Neural cell (in vitro differentiated cells): Measurements from ENCODE around the gene SUSD6. TPM values are rescaled to one million over a fixed set of nuclear protein-coding genes. Genes with fewer than 3 reads are reported as not detected.

ENCODE experiments used
- H2AFZ ChIP-seq: fragments of 200-600, 300-800 bp; sonication (generic), shearing (Covaris generic); 2 replicates; pipeline ENCODE4 v1.6.0; 2014; ENCODE audit warnings: low read depth, mild to moderate bottlenecking, antibody characterized with exemption, low read length, moderate library complexity
- H3F3A ChIP-seq: fragments of 200-600 bp; shearing (Covaris generic); 2 replicates; pipeline ENCODE4 v1.6.1; 2016; ENCODE audit warnings: mild to moderate bottlenecking, moderate library complexity, mixed read lengths, antibody characterized with exemption, low read length; ENCODE audit not compliant: insufficient read depth, poor library complexity, severe bottlenecking
- H3K27ac ChIP-seq: fragments of 200-600, 300-800 bp; sonication (generic), shearing (Covaris generic); 2 replicates; pipeline ENCODE4 v1.5.1; 2014; ENCODE audit warnings: mild to moderate bottlenecking, low read length, moderate library complexity
- H3K27me3 ChIP-seq: fragments of 300-800, 200-600 bp; sonication (generic), shearing (Covaris generic); 2 replicates; pipeline ENCODE4 v1.6.0; 2014; ENCODE audit warnings: mild to moderate bottlenecking, low read depth, low read length, moderate library complexity; ENCODE audit not compliant: insufficient read depth
- H3K36me3 ChIP-seq: fragments of 300-800, 200-600 bp; sonication (generic), shearing (Covaris generic); 2 replicates; pipeline ENCODE4 v1.5.1; 2014; ENCODE audit warnings: mild to moderate bottlenecking, antibody characterized with exemption, low read length, moderate library complexity; ENCODE audit not compliant: insufficient read depth
- H3K4me2 ChIP-seq: fragments of 300-800, 200-600 bp; sonication (generic), shearing (Covaris generic); 2 replicates; pipeline ENCODE4 v1.6.0; 2014; ENCODE audit warnings: mild to moderate bottlenecking, low read length
- H3K4me3 ChIP-seq: fragments of 300-800, 200-600 bp; sonication (generic), shearing (Covaris generic); 2 replicates; pipeline ENCODE4 v1.5.1; 2014; ENCODE audit warnings: mild to moderate bottlenecking, low read length, moderate library complexity
- H3K79me2 ChIP-seq: fragments of 200-600 bp; shearing (Covaris generic); replicated peaks from 2 replicates; pipeline ENCODE4 v1.6.0; 2014; ENCODE audit warnings: mild to moderate bottlenecking, low read length, moderate library complexity; ENCODE audit not compliant: insufficient read depth
- H3K9ac ChIP-seq: fragments of 300-800, 200-600 bp; sonication (generic), shearing (Covaris generic); 2 replicates; pipeline ENCODE4 v1.6.1; 2016; ENCODE audit warnings: mild to moderate bottlenecking, low read length, mixed read lengths
- H3K9me2 ChIP-seq: fragments of 200-600 bp; shearing (Covaris generic); 2 replicates; pipeline ENCODE4 v1.6.1; 2016; ENCODE audit warnings: mild to moderate bottlenecking, low read length, mixed read lengths; ENCODE audit not compliant: insufficient read depth
- H3K9me3 ChIP-seq: fragments of 200-600, 300-800 bp; sonication (generic), shearing (Covaris generic); 2 replicates; pipeline ENCODE4 v1.6.1; 2016; ENCODE audit warnings: mild to moderate bottlenecking, mixed run types, low read length, moderate library complexity, mixed read lengths
- H4K20me1 ChIP-seq: fragments of 200-600 bp; shearing (Covaris generic); 2 replicates; pipeline ENCODE4 v1.6.1; 2016; ENCODE audit warnings: mild to moderate bottlenecking, mixed run types; ENCODE audit not compliant: insufficient read depth
- EP300 ChIP-seq: fragments of 450-650 bp; conservative IDR thresholded peaks from 2 replicates; pipeline ENCODE4 v1.6.1; 2014; ENCODE audit warnings: antibody characterized with exemption, mild to moderate bottlenecking, moderate library complexity; ENCODE audit not compliant: poor library complexity, severe bottlenecking
- EZH2 ChIP-seq: fragments of 200-600, 300-800 bp; shearing (Covaris generic), sonication (generic); IDR thresholded peaks from 2 replicates; pipeline ENCODE4 v1.6.1; 2014; ENCODE audit warnings: antibody characterized with exemption, low read length, borderline replicate concordance, mild to moderate bottlenecking; ENCODE audit not compliant: insufficient read depth, poor library complexity, severe bottlenecking
- MXI1 ChIP-seq: fragments of 450-650 bp; conservative IDR thresholded peaks from 2 replicates; pipeline ENCODE4 v1.6.1; 2014; ENCODE audit warnings: antibody characterized with exemption, mild to moderate bottlenecking; ENCODE audit not compliant: poor library complexity, severe bottlenecking
- POLR2AphosphoS5 ChIP-seq: IDR thresholded peaks from 2 replicates; pipeline ENCODE4 v1.6.1; 2012
- RAD21 ChIP-seq: fragments of 450-650 bp; conservative IDR thresholded peaks from 2 replicates; pipeline ENCODE4 v1.6.1; 2014; ENCODE audit warnings: antibody characterized with exemption, mild to moderate bottlenecking, moderate library complexity
- SMC3 ChIP-seq: fragments of 450-650 bp; conservative IDR thresholded peaks from 2 replicates; pipeline ENCODE4 v1.6.1; 2014; ENCODE audit warnings: antibody characterized with exemption, mild to moderate bottlenecking, moderate library complexity; ENCODE audit not compliant: poor library complexity
- TAF1 ChIP-seq: IDR thresholded peaks from 2 replicates; pipeline ENCODE4 v1.6.1; 2012; ENCODE audit warnings: low read depth
- polyA plus RNA-seq: library from polyadenylated mRNA; depleted of rRNA; stranded (reverse); fragments of >200 nt; gene quantifications from 2 replicates; pipeline ENCODE4 v1.2.3, GENCODE V29; 2014
- TF ChIP-seq, protein P1 (sequence below): IDR thresholded peaks from 2 replicates; pipeline ENCODE4 v1.6.1; 2012; ENCODE audit warnings: borderline replicate concordance
- TF ChIP-seq, protein P2 (sequence below): fragments of 450-650 bp; IDR thresholded peaks from 2 replicates; pipeline ENCODE4 v1.5.1; 2014; ENCODE audit warnings: antibody characterized with exemption, mild to moderate bottlenecking, moderate library complexity; ENCODE audit not compliant: poor library complexity, severe bottlenecking

SUSD6 gene
- polyA plus RNA-seq, 1 donor from 2014 or later: 5.1 TPM

DNA sequence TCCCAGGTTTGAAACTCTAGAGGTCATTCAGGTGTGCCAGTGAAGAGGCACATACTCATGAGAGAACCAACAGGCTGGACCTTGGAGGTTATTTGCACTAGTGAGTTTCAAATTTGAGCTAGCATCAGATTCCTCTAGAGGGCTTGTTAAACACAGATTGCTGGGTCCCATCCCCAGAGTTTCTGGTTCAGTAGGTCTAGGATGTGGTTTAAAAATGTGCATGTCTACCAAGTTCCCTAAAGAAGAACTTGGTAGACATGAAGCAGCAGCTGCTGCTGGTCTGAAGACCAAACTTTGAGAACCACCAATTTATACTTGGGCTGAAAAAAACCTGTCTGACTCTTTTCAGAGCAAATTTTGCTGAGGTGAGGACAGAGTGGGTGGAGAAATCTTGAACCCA is 61.7 kb downstream of the SUSD6 start:
- no peak overlapping the region for H3K9ac ChIP-seq

DNA sequence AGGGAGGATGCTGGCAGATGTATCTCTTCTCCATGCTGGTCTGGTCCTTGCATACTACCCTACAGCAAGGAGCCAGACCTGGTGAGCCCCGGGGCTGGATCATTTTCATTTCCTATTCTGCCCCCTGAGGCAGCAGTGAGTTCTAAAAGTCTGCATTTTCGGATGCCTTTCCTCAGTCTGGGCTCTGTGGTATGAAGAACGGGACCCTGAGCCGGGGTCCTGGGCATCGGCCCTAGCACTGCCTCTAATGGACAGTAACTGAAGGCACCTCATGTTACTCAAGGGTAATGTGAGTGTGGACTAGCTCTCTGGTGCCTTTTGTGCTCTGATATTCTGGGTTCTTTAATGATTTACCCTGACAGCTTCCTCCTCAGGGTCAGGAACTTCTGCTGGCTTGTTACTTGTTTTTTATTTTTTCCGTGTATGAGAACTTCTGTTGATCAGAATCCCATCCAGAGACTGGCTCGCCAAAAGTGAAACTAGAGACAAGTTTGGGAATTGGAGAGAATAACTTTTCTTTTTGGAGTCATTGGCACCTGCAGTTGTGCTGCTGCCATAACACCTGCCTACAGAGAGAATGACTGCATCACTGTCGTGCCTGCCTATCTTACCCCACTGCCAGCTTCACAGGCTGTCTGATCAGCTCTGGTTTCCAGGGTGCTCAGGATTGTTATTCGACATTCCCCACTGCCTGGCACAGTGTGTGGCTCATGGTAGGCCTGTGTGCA is 62.3 kb downstream of the SUSD6 start:
- Histone ChIP-seq H3K27ac (no peak overlapping the region), H3K4me2 (no peak overlapping the region), H2AFZ (no peak overlapping the region), H3K27me3 (no peaks in the 10 kb centered on the region), H3K4me3 (no peak overlapping the region), H3K9me2 (no peaks in the 10 kb centered on the region), H3K79me2 (peaks cover 11% of the 10 kb centered on the region), H3K9me3 (no peaks in the 10 kb centered on the region), H4K20me1 (no peaks in the 10 kb centered on the region), H3F3A (no peaks in the 10 kb centered on the region), H3K9ac (no peak overlapping the region), H3K36me3 (no peaks in the 10 kb centered on the region)
- no peak for TF ChIP-seq TAF1

More for the DNA sequence above, 61.7 kb downstream of the SUSD6 start:
- Histone ChIP-seq H4K20me1 (no peaks in the 10 kb centered on the region), H3K9me3 (no peaks in the 10 kb centered on the region), H3K9me2 (no peaks in the 10 kb centered on the region), H3K4me3 (no peak overlapping the region), H3K27ac (no peak overlapping the region), H3K27me3 (no peaks in the 10 kb centered on the region), H3F3A (no peaks in the 10 kb centered on the region), H3K36me3 (no peaks in the 10 kb centered on the region), H3K79me2 (peaks cover 11% of the 10 kb centered on the region), H3K4me2 (no peak overlapping the region), H2AFZ (no peak overlapping the region)
- TF ChIP-seq, protein P1, sequence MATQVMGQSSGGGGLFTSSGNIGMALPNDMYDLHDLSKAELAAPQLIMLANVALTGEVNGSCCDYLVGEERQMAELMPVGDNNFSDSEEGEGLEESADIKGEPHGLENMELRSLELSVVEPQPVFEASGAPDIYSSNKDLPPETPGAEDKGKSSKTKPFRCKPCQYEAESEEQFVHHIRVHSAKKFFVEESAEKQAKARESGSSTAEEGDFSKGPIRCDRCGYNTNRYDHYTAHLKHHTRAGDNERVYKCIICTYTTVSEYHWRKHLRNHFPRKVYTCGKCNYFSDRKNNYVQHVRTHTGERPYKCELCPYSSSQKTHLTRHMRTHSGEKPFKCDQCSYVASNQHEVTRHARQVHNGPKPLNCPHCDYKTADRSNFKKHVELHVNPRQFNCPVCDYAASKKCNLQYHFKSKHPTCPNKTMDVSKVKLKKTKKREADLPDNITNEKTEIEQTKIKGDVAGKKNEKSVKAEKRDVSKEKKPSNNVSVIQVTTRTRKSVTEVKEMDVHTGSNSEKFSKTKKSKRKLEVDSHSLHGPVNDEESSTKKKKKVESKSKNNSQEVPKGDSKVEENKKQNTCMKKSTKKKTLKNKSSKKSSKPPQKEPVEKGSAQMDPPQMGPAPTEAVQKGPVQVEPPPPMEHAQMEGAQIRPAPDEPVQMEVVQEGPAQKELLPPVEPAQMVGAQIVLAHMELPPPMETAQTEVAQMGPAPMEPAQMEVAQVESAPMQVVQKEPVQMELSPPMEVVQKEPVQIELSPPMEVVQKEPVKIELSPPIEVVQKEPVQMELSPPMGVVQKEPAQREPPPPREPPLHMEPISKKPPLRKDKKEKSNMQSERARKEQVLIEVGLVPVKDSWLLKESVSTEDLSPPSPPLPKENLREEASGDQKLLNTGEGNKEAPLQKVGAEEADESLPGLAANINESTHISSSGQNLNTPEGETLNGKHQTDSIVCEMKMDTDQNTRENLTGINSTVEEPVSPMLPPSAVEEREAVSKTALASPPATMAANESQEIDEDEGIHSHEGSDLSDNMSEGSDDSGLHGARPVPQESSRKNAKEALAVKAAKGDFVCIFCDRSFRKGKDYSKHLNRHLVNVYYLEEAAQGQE: no peak
- TF ChIP-seq POLR2AphosphoS5 (no peak), EZH2 (no peak), EP300 (no peak), SMC3 (no peak), RAD21 (no peak), TAF1 (no peak), MXI1 (no peak)
- TF ChIP-seq, protein P2, sequence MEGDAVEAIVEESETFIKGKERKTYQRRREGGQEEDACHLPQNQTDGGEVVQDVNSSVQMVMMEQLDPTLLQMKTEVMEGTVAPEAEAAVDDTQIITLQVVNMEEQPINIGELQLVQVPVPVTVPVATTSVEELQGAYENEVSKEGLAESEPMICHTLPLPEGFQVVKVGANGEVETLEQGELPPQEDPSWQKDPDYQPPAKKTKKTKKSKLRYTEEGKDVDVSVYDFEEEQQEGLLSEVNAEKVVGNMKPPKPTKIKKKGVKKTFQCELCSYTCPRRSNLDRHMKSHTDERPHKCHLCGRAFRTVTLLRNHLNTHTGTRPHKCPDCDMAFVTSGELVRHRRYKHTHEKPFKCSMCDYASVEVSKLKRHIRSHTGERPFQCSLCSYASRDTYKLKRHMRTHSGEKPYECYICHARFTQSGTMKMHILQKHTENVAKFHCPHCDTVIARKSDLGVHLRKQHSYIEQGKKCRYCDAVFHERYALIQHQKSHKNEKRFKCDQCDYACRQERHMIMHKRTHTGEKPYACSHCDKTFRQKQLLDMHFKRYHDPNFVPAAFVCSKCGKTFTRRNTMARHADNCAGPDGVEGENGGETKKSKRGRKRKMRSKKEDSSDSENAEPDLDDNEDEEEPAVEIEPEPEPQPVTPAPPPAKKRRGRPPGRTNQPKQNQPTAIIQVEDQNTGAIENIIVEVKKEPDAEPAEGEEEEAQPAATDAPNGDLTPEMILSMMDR: no peak
